Stimulated activated CD8-positive, alpha-beta memory T cell treated with anti-CD3 and anti-CD28 coated beads, Interleukin-12 subunit alpha, Interleukin-12 subunit beta, amount 100 ng/mL, for 1 hour (primary cell): ENCODE data around the gene TUBB2B.
"Not testable (repeated sequence)": the region's sequence is repeated elsewhere in the genome, so short reads cannot be mapped to it uniquely, and the experiment has no call there.

Source experiments
- DNase-seq: peaks from one replicate; pipeline ENCODE4 v3.0.0-alpha.2; 2020; ENCODE audit warnings: low read depth

TUBB2B gene

DNA sequence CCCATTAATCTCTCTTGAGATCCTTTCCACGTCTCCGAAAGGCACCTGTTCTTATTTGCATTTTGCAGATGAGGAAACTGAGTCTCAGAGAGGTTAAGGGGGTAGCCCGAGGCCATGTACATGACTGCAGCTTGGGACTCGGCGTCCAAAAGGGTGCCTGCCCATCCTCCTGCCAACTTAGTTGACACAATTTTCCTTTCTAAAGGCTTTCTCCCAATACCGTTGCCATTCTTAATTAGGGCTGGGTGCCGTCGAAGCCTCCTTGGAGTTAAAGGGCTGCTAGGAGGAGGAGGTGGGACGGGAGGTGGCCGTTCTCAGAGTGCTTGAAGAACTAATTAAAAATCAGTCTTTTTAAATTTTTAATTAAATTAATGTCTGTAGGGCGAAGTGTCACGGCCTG, 30.7 kb upstream of the TUBB2B start:
- no peak for DNase-seq

DNA sequence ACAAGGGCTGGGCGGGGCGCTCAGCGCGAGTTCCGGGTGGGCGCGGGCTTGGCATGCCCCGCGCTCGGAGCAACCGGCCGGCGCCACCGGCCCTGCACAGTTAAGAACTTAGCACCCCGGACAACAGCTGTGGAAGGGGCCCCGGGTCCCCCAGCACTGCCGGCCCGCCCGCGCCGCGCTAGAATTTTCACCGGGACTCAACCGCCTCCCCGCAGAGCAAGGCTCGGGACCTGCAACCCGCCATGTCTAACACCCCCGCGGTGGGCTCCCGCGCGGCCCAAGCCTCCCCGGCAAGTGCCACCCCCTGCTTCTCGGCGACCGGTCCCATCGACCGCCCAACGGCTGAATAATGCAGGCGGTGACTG, 26.1 kb upstream of the TUBB2B start:
- no peak for DNase-seq

DNA sequence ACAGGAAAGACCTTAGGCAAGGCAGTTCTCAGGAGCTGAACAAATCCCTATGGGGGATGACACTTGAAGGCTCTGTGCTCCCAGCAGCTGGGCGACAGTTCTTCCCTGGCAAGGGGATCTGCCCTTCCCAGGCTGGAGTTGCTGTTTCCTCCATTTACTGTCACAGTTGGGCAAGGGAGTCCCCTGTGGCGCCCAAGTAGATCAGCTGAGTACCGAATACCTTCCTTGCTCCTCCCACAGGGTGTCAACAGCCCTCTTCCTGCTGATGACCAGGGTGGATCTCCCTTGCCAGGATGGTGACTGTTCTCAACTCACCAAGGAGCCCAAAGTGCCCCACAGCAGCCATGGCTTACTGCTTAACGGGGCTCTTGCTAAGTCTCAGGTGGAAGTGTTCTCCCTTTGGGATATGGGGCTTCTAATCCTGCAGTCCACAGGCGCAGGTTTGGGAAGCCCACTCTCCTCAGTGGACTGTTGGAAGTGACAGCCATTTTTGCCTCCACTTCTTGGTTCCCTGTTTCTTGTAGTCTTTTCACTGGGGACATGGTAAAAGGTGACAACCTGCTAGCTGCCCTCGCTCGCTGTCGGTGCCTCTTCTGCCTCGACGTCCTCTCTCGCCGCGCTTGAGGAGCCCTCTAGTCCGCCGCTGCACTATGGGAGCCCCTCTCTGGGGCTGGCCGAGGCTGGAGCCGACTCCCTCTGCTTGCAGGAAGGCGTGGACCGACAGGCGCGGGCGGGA, 25.6 kb upstream of the TUBB2B start:
- no peak for DNase-seq

GRCh38 chr6:3252369-3252768, 24.9 kb upstream of the TUBB2B start:
- DNase-seq = no peak

- peak; percentile 64 for DNase-seq
Observed at GRCh38 chr6:3251462-3252314, 24.2 kb upstream of the TUBB2B start.

GRCh38 chr6:3250231-3250675, 22.8 kb upstream of the TUBB2B start:
- DNase-seq = no peak

GRCh38 chr6:3249821-3250220, 22.4 kb upstream of the TUBB2B start:
- DNase-seq = no peak

DNA sequence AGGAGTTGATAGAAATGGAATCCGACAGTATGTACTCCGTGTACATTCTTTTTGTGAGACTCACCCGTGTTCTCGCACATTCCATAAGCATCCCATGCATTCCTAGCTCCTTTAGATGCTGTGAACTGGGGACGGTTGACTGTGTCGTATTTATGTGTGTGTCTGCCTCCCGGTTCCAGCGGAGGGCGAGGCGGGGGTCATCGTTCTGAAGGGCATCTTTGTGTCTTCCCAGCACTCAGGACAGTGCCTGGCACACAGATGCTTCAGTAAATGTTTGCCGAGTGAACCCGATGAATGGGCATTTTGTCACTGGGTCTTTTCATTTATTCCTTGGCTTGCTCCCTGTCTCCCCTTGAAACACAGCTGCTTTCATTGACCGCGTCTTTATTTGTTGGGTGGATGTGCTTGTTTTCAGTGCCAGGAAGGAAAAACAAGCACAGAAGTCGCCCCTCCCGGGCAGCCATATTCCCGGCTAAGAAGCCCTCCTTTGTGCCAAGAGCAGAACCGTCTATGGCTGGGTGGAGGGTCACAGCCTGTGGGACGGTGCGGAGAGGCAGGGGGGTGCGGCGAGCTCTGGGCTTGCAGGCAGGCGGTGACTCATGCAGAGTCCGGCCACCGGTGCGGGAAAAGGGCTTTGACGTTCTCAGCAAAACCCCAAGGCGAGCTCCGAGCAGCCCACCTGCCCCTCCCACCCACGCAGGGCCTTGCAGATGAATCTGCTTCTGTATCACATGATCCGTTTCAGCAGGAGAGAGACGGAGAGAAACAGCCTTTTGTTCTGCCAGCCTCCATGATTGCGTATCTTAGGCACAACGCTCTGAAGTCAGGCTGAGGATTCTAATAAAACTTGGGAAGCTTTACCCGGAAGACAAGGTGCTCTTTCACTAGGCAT, 20.0 kb upstream of the TUBB2B start:
- no peak for DNase-seq

DNA sequence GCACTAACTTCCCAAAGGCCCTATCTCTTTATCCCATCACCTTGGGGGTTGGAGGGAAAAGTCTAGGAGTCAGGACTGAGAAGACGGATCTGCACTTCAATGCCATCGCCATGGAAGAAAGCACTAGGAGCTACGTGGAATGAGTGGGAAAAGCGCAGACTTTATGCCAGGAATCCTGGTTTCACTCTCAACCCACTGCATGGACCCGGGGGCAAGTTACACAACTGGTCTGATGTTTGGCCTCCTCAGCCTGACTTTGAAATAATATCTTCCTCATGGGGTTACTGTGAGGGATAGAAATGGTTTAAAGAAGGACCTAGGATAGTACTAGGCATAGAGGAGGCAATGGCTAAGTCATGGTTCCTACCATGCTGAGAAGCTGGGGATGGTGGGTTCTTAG, 17.8 kb upstream of the TUBB2B start:
- DNase-seq = no peak

DNA sequence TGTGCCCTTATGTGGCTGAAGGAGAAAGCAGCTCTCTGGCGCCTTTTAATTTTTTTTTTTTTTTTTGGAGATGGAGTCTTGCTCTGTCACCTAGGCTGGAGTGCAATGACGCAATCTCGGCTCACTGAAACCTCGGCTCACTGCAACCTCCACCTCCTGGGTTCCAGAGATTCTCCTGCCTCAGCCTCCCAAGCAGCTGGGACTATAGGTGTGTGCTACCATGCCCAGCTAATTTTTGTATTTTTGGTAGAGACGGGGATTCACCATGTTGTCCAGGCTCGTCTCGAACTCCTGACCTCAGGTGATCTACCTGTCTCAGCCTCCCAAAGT, 17.3 kb upstream of the TUBB2B start:
- not testable (repeated sequence) for DNase-seq

DNA sequence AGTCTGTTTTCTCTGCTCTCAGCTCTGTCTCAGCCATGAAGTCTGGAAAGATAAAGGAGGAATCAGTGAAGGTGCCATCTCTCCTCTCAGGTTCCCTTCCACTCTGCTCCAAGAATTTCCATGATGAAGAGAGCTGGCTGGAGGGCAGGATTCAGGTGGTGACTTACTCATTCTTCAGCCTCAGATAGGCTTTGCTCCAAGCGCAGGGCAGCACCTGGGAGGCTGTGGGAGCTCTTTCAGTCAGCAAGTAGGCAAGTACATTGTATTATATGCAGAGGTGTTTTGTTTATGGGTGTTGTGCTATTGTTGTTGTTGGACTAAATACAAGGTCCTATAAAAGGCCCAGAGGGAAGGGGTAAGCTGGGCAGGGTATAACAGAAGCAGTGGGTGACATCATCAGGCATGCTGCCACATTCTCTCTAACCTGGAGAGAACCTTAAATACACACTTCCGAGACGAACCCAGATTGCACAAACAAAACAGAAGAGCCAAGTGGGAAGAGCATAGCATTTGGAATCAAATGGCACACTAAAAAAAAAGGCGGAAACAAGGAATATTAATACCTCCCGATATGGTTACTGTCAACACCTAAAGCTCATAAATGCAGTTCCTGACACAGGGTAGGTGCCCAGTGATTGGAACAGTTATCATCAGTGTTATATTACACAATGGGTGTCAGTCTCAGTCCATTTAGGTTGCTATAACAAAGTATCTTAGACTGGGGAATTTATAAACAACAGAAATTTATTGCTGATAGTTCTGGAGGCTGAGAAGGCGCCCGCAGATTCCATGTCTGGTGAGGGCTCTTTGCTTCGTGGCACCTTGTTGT, 16.8 kb upstream of the TUBB2B start:
- DNase-seq = no peak

DNA sequence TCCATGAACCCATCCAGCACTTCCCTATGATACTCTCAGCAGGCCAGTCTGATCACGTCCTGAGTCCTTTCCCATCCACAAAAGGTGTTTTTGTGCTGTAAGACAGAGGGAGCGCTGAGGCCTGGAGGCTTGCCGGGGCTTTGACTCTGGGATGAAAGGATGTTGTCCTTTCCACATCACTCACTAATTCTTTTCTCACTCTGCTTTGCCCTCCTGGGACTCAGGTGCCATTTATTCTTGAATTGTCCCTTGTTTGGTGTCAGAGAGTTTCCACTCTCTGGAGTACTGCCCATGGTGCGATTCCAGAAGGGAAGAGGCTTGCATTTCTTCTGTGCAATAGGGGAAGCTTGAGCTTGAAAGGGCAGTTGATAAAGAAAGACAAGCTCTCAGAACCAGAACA, 15.3 kb upstream of the TUBB2B start:
- no peak for DNase-seq

- DNase-seq = not testable (repeated sequence)
Observed at GRCh38 chr6:3241745-3242144, 14.3 kb upstream of the TUBB2B start.

DNA sequence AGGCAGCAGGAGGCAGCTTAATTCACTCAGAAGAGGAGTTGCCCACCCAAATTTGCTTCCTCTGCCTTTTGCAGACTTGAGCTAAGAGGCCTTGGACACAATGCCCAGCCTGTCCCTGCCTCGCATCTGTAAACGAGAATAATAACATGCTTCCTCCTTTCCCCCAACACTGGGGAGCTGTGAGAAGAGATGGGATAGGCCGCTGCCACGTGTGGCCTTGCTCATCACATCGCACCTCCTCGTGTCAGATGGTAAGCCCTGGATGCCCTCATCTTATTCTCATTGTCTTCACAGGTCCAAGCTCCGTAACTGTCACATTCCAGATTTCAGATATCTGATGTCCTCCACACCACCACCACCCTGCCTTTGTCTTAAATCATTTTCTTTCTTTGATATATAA, 13.1 kb upstream of the TUBB2B start:
- no peak for DNase-seq

GRCh38 chr6:3239110-3239830, 11.8 kb upstream of the TUBB2B start:
- DNase-seq = no peak

DNA sequence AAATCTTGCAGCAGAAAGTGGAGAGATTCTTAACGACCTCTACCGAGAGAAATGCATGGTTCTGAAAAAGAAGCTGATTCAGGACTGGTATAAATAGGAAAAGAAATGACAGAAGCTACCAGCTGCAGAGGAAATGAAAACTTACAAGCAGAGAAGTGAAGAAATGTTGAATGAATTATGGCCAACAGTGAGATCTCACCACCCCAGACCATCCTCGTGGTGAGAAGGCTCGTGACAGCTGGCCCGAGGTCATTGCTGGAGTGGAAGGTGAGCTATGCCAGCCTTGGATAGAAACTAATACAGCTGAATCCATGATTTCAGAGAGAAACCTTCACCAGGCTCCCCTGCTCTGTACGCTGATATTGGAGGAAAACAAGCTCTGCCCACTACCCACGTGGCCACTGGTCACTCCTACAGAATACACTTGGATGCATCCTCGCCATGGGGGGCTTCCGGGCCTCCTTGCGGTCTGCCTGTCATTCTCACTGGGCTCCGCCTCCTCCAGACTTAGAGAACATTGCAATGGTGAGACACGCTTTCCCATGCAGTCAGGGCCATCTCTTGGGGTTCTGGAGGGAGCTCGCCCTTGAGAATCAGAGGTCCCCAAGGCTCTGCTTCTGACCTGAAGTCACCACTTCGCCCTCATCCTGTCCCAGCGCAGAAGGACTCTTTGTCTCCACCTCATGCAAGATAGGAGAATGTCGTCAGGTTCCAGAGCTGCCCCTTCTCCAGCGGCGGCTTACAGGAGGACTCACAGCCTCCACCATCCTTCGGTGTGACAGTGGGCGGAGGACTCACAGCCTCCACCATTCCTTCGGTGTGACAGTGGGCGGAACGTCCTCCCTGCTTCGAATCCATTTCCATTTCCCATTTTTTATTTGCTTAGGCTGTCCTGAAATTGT, 10.6 kb upstream of the TUBB2B start:
- no peak for DNase-seq

GRCh38 chr6:3236005-3236404, 8.6 kb upstream of the TUBB2B start:
- no peak for DNase-seq

GRCh38 chr6:3235486-3235885, 8.0 kb upstream of the TUBB2B start:
- no peak for DNase-seq

GRCh38 chr6:3233904-3234303, 6.5 kb upstream of the TUBB2B start:
- DNase-seq = no peak

- DNase-seq = no peak
Observed at GRCh38 chr6:3233321-3233720, 5.9 kb upstream of the TUBB2B start.
